NCI-H2029 (cell line): ENCODE results near the gene PLS3.
A peak's percentile ranks its signal among the peaks of the same experiment; 100 is the strongest.

Experiments
- DNase-seq: peaks from one replicate; lab custom pipeline; 2025; lab: John Stamatoyannopoulos, UW

The PLS3 gene

DNA sequence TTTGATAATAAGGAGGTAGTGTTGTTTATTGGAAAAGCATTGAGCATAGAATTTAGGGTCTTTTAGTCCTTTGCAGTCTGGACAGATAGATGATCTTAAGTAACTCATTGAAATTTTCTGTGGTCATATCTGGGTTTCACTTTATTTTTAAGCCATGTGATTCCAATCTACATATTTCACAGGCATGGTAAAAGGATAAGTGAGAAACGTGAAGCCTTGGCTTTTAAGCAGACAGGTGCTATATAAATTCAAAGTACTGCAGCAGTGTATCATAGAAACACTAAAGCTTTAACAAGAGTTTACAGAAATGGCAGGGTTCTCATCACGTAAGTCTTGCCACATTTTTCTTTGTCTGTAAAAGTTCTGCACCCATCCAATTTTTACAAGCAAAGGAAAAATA, 4.9 kb downstream of the PLS3 start:
- DNase-seq = no peak

DNA sequence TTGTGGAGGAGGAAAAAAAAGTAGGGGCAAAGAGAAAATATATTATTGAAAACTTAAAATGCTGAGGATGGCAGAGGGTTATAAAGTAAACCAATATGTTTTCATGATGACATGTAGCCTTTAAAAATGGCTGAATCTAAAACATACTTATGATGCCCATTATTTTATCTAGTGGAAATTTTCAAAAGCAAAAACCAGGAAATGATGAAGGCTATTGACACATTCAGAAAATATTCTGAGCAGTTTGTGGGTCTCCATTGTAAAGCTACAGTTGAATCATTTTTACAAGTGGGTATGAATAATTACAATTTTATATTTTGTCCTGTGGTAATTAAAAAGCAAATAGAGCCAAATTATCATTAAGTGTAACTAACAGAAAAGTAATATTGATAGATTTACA, 10.7 kb downstream of the PLS3 start:
- no peak for DNase-seq

DNA sequence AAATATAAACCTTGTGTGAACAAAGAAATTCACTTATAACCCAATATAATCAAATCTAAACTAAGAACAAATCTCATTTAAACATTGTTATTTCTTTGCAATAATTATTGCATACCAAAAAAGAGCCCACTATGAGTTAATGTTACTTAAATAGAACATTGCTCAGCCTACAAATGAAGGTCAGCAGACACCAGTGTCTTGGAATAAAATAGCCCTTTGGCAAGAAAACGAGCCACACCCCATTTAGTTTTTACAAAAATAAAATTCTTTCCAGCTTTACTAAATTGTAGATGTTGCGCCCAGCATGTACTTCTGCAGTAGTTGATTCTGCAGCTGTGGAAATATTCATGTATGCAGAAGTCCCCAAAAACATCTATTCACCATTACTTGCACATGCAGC, 12.2 kb downstream of the PLS3 start:
- DNase-seq = no peak

DNA sequence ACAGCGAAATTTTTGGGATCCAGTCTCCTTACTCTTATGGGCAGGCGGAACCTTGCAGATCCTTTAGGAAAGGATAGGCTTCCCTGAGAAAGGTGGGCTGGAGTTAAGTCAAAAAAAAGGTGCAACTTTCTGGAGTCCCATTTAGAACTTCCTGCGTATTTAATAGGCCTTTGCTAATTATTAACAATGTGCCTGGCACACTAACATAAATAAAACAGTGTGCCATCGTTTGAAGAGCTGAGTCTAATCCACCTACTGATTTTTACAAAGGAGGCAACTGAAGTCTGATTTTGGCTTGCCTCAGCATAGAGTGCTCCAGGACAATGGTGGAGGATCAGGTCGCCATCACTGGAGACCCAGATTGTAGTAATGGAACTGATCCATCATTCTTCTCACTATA, 15.7 kb downstream of the PLS3 start:
- no peak for DNase-seq

DNA sequence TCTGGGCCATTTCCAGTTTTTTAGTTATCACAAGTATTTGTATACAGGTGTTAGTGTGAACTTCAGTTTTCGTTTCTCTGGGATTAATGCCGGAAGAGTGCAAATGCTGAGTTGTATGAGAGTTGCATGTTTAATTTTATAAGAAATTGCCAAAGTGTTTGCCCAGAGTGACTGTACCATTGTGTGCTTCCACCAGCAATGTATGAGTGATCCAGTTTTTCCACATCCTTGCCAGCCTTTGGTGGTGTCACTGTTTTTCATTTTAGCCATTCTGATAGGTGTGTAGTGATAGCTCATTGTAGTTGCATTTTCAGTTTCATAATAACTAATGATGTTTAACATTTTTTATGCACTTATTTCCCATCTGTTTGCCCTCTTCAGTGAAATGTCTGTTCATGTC, 18.4 kb downstream of the PLS3 start:
- no peak for DNase-seq

DNA sequence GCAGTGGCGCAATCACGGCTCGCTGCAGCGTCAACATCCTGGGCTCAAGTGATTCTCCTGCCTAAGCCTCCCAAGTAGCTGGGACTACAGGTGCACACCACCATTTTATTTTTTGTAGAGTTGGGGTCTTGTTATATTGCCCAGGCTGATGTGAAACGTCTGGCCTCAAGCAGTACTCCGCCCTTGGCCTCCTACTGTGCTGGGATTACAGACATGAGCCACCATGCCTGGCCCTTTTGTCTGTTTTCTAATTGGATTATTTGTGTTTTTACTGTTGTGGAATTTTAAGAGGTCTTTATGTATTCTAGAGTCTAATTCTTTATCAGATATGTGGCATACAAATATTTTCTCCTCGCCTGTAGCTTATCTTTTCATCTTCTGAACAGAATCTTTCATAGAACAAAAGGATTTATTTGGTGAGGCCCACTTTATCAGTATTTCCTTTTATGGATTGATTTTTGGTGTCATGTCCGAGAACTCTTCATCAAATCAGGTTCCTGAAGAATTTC, 18.9 kb downstream of the PLS3 start:
- no peak for DNase-seq

DNA sequence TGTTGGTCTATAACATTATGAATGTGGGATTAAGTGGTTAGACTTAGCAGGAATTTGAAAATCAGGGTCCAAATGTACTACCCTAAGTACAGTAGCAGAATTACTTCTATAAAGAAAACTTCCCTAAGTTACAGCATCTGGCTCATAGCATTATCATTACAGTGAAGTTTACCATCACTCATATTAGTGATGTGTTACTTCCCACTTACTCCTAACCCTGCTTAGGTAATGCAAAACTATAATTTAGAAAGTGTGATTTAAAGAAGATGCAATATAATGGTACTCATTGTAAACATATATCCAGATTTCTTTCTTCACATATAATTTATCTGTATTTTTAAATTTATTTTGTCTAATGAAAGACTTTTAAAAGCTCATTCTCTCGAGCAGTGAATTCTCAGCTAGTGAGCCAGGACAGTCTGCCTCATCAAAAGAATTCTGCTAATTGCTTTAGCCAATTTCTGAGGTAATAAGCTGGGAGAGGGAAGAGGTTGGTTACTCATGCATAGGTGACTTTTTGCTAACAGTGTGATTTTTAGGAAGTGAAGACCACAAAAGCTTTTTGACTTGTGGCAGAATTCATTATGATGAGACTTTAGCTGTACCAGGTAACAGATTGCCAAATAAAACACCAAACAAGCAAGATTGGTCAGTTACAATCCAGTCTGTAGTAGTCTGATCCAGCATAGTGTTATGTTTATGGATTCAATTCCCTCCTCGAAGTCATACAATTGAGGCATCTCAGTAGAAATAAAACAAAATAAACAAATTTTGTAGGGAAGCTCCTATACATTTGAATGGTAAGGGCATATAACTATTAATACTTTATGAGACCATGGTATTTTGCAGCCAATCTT, 21.0 kb downstream of the PLS3 start:
- no peak for DNase-seq

DNA sequence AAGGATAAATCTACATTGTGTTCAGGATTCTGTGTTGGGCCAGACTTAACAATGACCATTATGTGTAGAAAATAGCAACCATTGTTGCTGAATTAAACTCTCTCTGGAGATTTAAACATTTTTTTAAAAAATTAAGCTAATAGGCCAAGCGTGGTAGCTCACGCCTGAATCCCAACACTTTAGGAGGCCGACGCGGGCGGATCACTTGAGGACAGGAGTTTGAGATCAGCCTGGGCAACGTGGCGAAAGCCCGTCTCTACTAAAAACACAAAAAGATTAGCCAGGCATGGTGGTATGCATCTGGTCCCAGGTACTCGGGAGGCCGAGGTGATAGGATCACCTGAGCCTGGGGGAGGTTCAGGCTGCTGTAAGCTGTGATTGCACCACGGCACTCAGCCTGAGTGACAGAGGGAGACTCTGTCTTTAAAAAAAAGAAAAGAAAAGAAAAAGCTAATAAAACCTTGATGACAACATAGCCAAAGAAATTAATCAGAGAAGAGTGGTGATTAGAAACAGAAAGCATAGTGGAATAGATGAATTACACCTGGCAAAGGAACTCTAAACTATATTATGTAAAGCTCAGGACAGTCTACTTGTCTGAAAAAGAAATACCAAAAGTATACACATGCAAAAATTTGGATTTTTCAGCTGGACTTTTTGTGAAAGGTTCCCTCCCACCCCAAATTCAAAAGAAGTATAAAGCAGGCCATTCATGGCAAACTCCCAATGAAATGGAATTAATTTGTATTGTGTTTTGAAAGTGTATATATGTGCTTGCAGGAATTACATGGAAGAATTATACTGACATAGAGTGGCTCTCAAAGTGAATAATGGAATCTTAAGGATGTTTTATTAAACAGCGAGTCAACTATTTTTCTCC, 21.9 kb downstream of the PLS3 start:
- no peak for DNase-seq

DNA sequence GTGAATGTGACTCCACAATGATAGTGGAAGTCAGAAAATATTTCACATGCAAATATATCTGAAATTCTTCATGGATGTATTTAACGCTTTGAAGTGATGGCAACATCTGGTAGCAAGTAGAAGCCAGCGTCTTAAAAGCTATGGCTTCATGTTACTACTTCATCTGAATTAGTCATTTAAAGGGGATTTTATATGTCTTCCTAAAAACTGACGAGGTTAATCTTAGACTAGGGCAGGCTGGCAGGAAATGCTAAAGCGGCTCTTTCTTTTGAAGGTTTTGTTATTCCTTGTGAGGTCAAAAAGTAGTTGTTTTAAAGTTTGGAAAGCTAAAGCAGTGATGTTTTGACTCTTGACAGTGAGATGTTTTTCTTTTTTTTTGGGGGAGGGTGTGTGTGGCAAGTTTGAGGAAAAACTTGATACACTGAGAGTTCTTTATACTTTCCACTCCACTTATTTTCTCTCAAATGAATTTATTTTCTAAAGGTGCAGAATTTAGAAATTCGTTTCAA, 22.6 kb downstream of the PLS3 start:
- DNase-seq = no peak

DNA sequence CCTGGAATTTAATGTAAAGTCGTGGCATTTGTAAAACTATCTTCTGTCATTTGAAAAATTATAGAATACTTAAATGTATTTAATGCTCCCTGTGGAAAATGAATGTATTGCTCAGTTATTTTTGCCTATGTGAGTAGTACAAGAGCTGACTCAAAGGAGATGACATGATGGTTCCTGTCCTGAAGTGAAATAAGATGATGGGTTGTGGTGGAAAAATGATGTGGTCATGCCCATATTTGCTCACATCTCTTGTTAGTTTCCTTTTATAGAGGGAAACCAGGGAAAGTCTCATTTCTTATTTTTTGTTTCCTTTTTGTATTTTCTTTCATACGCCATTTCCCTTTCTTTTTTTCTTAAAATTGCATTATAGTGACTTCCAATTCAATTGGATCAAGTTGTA, 23.7 kb downstream of the PLS3 start:
- no peak for DNase-seq

DNA sequence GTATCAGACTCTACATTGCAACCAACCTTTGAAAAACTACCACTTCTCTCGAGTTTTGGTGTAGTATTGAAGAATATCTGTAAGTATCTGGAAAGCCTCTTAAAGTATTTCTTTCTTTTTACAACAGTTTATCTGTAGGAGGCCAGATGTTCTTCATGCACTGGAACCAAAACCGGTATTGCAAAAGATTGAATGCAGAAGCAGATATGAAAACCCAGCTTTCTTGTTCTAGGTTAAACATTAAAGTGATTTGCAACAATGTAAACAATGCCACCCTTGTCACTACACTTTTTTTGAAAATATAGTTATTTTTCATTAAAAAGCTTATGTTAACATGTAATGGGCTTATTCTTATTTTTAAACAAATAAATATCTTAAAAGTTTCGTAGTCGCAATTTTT, 27.2 kb downstream of the PLS3 start:
- DNase-seq = no peak

DNA sequence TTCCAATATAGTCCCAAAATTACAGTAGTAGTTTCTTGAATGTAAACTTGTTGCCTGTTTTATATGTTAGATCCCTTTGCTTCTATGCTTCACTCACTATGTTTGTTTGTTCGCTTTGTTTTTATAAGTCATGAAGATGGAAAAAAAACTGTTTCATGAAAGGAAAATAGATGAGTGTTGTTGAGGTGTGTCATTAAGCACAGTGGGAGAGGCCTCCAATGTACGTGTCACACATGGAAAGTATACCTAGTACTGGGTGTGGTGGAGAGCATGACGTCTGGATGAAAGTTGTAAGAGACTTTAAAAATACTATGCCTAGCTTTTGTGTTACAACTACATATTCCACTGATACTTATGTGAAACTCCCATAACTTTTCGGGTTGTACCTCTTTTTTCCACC, 28.4 kb downstream of the PLS3 start:
- DNase-seq = no peak

DNA sequence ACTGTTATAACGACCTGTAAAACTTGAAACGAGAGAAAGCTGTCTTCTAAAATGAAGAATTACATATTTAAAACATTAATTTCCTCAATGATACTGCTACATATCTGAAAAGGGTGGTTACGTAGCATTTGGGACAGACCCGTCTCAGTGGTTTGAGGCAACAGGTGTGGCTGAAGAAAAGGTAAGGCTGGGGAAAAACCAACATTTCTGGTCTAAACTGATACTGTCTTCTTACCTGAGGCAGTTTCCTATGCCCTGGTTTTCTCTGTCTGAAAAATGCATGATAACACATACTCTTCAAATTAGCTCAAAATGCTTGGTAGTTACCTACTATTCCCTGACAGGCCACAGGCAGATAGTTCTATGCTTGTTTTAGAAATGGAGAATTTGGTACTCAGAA, 30.4 kb downstream of the PLS3 start:
- DNase-seq = no peak

DNA sequence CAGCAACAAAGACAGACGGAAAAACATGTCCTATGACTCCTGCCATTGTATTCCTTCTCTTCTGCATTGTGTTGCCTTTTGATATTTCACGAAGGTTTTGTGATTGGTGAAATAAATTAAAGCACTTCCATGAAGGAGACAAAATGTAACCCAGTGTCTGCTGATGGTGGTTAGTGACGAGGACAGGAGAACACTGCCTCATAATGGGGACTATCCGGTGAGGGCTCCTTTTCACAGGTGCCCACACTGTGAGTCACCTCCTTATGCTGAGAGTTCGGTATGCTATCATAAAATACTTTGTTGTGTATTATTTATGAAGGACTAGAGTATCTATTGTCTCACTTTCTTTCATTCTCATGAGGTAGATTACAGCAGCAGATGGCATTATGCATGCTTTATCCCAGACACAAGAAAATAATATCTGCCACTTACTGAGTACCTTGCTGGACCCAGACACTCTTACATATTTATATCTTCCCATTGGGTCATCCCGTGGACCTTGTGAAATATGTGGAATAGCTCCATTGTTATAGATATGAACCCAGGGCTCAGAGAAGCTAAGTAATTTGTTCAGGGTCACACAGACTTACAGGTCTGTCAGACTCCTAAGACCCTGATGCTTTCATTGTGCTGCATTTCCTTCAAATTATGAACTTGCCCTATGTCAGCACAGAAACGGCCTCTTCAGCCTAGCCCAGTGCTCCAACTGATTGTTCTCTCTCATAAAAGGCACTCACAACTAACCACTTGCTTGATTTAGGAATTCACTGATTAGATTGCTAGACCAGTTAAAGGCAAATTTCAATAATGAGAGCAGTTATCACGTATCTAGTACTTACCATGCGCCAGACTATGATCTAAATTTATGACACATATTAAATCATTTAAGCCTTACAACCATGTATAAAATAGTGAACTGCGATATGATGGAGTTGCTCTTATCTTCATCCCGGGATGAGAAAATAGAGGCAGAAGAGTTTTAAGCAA, 31.2 kb downstream of the PLS3 start:
- no peak for DNase-seq

DNA sequence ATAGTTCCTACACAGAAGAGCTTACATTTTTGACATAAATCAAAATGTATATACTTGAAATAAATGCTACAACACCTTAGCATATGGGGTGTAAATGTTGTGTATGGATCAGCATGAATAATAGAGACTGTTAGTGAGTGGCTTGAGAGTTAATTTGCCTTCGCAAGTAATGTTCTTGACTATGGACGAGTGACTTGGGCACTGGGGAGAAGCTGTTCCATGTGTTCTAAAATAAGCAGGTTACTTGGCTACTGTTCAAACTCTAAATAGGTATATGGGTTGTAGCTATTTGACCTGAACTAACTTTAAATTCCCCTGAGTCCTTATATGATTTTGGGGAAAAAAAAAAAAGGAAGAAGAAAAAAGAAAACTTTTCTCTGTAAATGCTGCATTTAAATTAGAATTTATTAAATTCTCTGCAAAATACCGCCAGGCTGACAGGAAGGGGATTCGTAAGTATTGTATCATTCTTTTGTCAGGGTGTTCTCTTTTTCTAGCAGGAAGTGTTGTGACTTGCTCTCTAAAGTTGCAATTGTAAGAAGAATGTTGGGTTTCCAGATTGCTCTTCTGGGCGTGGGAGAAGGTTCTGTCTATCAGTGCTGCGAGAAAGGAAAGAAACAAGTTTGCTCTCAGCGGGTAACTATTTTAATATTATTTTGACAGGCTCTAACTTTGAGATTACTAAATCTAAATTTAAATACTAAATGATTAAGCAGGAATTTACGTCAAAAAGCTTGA, 32.2 kb downstream of the PLS3 start:
- DNase-seq = no peak

DNA sequence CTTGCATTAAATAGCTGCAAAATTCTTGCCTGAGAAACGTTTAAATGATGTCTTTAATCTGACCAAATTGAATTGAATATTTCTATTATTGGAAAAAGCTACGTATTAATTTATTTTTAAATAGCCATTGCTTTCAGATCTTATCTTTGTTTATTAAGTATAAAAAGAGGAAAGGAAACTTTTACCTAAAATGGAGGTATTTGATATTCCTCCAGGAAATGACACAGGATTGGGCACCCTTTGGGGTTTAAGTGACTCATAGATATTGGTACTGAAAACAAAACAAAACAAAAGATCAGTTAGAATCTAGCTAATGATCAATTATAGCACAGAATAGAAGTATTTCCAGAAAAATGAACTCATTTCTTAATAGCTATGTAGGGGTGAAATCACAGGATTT, 34.1 kb downstream of the PLS3 start:
- DNase-seq = no peak

DNA sequence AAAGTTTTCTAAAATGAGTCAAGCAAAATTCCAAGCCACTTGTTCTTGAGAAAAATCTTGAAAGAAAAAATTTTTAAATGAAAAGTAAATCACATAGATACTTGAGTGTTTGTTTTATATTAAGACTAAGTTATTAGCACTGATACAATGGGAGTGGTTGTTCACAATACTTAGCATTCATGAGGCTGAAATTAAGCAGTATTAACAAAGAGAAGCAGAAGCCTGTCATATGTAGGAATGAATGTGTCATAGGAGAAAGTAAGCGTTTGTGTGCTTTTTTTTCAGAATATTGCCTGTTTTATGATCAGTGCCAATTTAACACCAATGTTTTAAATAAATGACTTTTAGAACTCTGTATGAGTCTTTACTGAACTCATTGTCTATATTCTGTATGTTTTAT, 37.6 kb downstream of the PLS3 start:
- DNase-seq = no peak

DNA sequence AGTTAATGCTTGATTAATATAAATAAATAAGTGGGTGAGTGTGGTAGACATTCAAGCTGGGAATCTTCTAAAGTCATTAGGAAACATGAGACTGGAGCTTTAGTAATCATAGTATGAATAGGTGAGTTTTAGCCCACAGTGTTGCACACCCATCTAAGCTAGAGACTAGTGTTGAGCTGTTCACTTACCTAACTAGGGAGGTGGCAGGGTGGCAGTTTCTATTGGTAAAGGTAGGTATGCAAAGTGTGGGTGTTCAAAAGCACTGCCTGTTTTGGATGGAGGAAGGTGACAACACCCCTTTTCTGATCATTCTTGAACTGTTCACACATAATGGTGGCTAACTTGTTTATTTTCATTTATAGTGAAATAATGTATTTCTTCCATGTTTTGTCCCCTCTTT, 41.3 kb downstream of the PLS3 start:
- DNase-seq = no peak

DNA sequence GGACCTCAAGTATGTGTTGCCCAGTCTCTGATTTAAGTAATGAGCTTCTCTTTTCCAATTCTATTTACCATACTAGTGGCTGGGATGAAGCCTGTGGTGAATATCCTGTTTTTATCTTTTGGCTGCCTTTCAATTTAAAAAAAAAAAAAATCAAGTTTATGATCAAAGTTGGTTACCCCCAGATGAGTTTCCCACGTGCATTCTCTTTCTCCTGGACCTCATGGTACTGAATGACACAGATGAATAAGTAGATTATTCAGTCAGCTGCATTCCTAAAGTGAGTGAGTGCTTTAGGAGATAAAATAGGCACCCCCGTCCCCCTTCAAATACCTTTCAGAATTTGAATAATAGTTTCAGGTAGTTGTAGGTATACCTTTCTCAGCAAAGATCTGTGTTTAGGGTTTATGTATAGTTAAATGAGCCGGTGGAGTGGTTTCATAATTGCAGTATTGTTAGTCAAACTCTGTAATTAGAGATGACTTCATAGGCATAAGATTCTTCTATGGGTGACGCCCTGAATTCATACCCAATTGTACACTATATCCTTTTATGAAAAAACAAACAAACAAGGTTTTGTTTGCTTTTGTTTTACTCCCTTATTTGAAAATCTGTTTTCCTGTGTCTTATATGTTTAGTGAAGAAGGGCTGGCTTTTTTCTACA, 41.9 kb downstream of the PLS3 start:
- peak; percentile 10 for DNase-seq

DNA sequence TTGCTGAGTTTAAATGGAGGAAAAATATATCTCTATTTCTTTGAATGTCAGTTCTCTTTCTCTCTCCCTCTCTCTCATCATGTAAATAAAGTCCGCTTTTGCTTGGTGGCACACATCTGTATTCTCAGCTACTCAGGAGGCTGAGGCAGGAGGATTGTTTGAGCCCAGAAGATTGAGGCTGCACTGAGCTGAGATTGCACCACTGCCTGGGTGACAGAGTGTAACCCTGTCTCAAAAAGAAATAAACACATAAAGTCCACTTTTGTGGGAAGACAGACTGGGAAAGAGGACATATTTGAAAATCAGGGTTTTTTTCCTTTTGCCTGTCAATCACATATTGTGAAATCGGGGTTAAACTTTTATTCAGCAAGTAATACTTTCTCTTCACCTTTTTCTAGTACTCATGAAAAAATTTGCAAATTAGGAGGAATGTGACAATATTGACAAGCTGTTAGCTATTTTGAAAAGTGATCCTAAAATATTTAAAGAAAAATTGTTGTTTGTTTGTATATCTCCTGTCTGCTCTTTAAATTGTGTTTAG, 42.6 kb downstream of the PLS3 start:
- no peak for DNase-seq
